Stomach (tissue), 9 donors: Measurements from ENCODE around the gene ACTL8. TPM values are rescaled to one million over a fixed set of nuclear protein-coding genes. Genes with fewer than 3 reads are reported as not detected.

Source experiments
- DNase-seq, 2 donors: peaks; one replicate each; pipeline versions ENCODE4 v3.0.0 to v3.0.0-alpha.2; 2013 to 2019
- H3K27ac ChIP-seq, 5 donors: fragments of 200-600 bp in 4 of 5; sonication (generic) in 4 of 5; one replicate each; pipeline ENCODE4 v1.5.1; 2013 to 2019; ENCODE audit warnings: mild to moderate bottlenecking in 1 of 5, moderate library complexity in 1 of 5
- H3K27me3 ChIP-seq, 3 donors: fragments of 200-600 bp; sonication (generic); one replicate each; pipeline ENCODE4 v1.5.1; 2017 to 2019; ENCODE audit warnings: mixed run types in 1 of 3
- H3K36me3 ChIP-seq, 4 donors: fragments of 200-600 bp; sonication (generic); 1 replicate in 3 of 4; 2 replicates in 1 of 4; pipeline ENCODE4 v1.5.1; 2016 to 2019
- H3K4me1 ChIP-seq, 4 donors: fragments of 200-600 bp; sonication (generic); one replicate each; pipeline ENCODE4 v1.5.1; 2016 to 2019
- H3K4me3 ChIP-seq, 4 donors: fragments of 200-600 bp; sonication (generic) in 3 of 4; one replicate each; pipeline ENCODE4 v1.5.1; 2016 to 2019; ENCODE audit warnings: mild to moderate bottlenecking in 1 of 4
- H3K9me3 ChIP-seq, 4 donors: fragments of 200-600 bp; sonication (generic); one replicate each; pipeline ENCODE4 v1.5.1; 2016 to 2019
- CTCF ChIP-seq, 7 experiments: fragments of 450-650 bp in 4 of 7; fragments of 200-600 bp in 3 of 7; sonication (generic) in 3 of 7; IDR thresholded peaks; one replicate each; pipeline ENCODE4 v1.5.1; 2016 to 2019; ENCODE audit warnings: antibody characterized with exemption in 7 of 7, control low read depth in 2 of 7, mild to moderate bottlenecking in 1 of 7
- EP300 ChIP-seq: sonication (generic); formaldehyde crosslinking; IDR thresholded peaks from one replicate; pipeline ENCODE4 v1.6.1; 2017; ENCODE audit warnings: antibody characterized with exemption
- POLR2A ChIP-seq, 4 donors: fragments of 450-650 bp; IDR thresholded peaks; one replicate each; pipeline ENCODE4 v1.6.1; 2016; ENCODE audit warnings: antibody characterized with exemption in 4 of 4, control low read depth in 2 of 4, mild to moderate bottlenecking in 1 of 4, moderate library complexity in 1 of 4
- POLR2AphosphoS5 ChIP-seq, 3 donors: sonication (generic); formaldehyde crosslinking; IDR thresholded peaks; one replicate each; pipeline ENCODE4 v1.6.1; 2016; ENCODE audit warnings: antibody characterized with exemption in 3 of 3
- WGBS, 5 donors: extraction: QIAGEN DNeasy Blood & Tissue Kit in 3 of 5; methylation state at CpG; one replicate each; pipeline versions ENCODE4 v1.1.5 to v1.1.7; 2013 to 2018; 5-methylcytosine and 5-hydroxymethylcytosine counted together
- intact Hi-C: fragments of 100-400 bp; cut with DNase I; formaldehyde crosslinking; loops from one replicate; pipeline ENCODE4 v1.15.1; 2023; ENCODE audit warnings: low total_unique reads
- polyA plus RNA-seq, 3 donors: library from polyadenylated mRNA; stranded (reverse); fragments of 200-250 nt; gene quantifications; one replicate each; pipeline ENCODE4 v1.2.3, GENCODE V29; 2013
- total RNA-seq, 5 donors: library from RNA; depleted of rRNA; stranded (reverse); fragments of >200 nt; gene quantifications; one replicate each; pipeline versions ENCODE4 v1.1.0 to v1.2.3, GENCODE V29; 2014 to 2016
- donor health status: healthy with polysubstance abuse.
- donor health status: Bipolar disorder and iron deficiency.
- donor health status: healthy.

ACTL8 gene
- total and polyA plus RNA-seq, 8 donors, result not detected

GRCh38 chr1:17849216-17849615 lies 94.1 kb downstream of the ACTL8 start:
- intact Hi-C loops, result no loop called here
- H3K9me3 ChIP-seq, result no peaks in the 10 kb centered on the region
- H3K4me1 ChIP-seq, result no peaks in the 10 kb centered on the region
- H3K27ac ChIP-seq, result no peak overlapping the region
- no peak overlapping the region for H3K4me3 ChIP-seq
- no peak for DNase-seq
- 55 to 77% (median 66%) methylated on average over 3 of the region's 3 CpGs for WGBS, 5 donors
- TF ChIP-seq CTCF (IDR thresholded peaks at IDR 0.05) (no peak), EP300 (no peak), POLR2A (IDR thresholded peaks at IDR 0.05) (no peak), POLR2AphosphoS5 (IDR thresholded peaks at IDR 0.05) (no peak)
- H3K27me3 ChIP-seq, result peaks cover 0 to 29% (median 4%) of the 10 kb centered on the region in 3 donors
- H3K36me3 ChIP-seq, result no peaks in the 10 kb centered on the region

- Histone ChIP-seq H3K9me3 (no peaks in the 10 kb centered on the region), H3K4me3 (no peak overlapping the region), H3K36me3 (no peaks in the 10 kb centered on the region), H3K27ac (no peak overlapping the region), H3K27me3 (peaks cover 0 to 13% (median 0%) of the 10 kb centered on the region in 3 donors), H3K4me1 (no peaks in the 10 kb centered on the region)
- TF ChIP-seq CTCF (IDR thresholded peaks at IDR 0.05) (no peak), POLR2A (IDR thresholded peaks at IDR 0.05) (no peak), POLR2AphosphoS5 (IDR thresholded peaks at IDR 0.05) (no peak), EP300 (no peak)
- DNase-seq, result no peak
- WGBS, 5 donors, result 44 to 51% (median 50%) methylated on average over 8 of the region's 8 CpGs
- intact Hi-C loops, result no loop called here
Observed at GRCh38 chr1:17851056-17851455, 95.9 kb downstream of the ACTL8 start.

GRCh38 chr1:17852383-17852782 lies 97.2 kb downstream of the ACTL8 start:
- TF ChIP-seq POLR2A (IDR thresholded peaks at IDR 0.05) (no peak), EP300 (no peak), CTCF (IDR thresholded peaks at IDR 0.05) (no peak), POLR2AphosphoS5 (IDR thresholded peaks at IDR 0.05) (no peak)
- Histone ChIP-seq H3K4me1 (no peaks in the 10 kb centered on the region), H3K27me3 (peaks cover 0 to 23% (median 0%) of the 10 kb centered on the region in 3 donors), H3K27ac (no peak overlapping the region), H3K9me3 (no peaks in the 10 kb centered on the region), H3K36me3 (no peaks in the 10 kb centered on the region), H3K4me3 (no peak overlapping the region)
- DNase-seq, result no peak
- WGBS, 5 donors, result 74 to 85% (median 77%) methylated on average over 5 of the region's 5 CpGs
- intact Hi-C loops, result no loop called here

GRCh38 chr1:17853241-17853935 lies 98.3 kb downstream of the ACTL8 start:
- H3K4me3 ChIP-seq, result no peak overlapping the region
- WGBS, 5 donors, result 70 to 77% (median 73%) methylated on average over 11 of the region's 11 CpGs
- peaks cover 0 to 21% (median 0%) of the 10 kb centered on the region in 3 donors for H3K27me3 ChIP-seq
- no peaks in the 10 kb centered on the region for H3K9me3 ChIP-seq
- H3K4me1 ChIP-seq, result no peaks in the 10 kb centered on the region
- no peak overlapping the region for H3K27ac ChIP-seq
- no peak for DNase-seq
- intact Hi-C loops, result no loop called here
- TF ChIP-seq POLR2A (IDR thresholded peaks at IDR 0.05) (no peak), CTCF (IDR thresholded peaks at IDR 0.05) (no peak), POLR2AphosphoS5 (IDR thresholded peaks at IDR 0.05) (no peak), EP300 (no peak)
- no peaks in the 10 kb centered on the region for H3K36me3 ChIP-seq
